Right atrium auricular region (tissue), 2 donors: ENCODE data around the gene SLC38A5. TPM values are rescaled to one million over a fixed set of nuclear protein-coding genes. Genes with fewer than 3 reads are reported as not detected.

Experiments
- DNase-seq: peaks from one replicate; pipeline ENCODE4 v3.0.0-alpha.2; 2019; ENCODE audit warnings: low spot score
- H3K27ac ChIP-seq, 2 donors: fragments of 200-600 bp; sonication (generic); 1 replicate in 1 of 2; 2 replicates in 1 of 2; pipeline ENCODE4 v1.5.1; 2016 to 2019
- H3K27me3 ChIP-seq, 2 donors: fragments of 200-600 bp; sonication (generic); one replicate each; pipeline versions ENCODE4 v1.5.1 to v1.6.0; 2017 to 2019
- H3K36me3 ChIP-seq: fragments of 200-600 bp; sonication (generic); one replicate; pipeline ENCODE4 v1.5.1; 2016
- H3K4me1 ChIP-seq, 2 donors: fragments of 200-600 bp; sonication (generic); one replicate each; pipeline versions ENCODE4 v1.5.1 to v1.6.0; 2017 to 2019
- H3K4me3 ChIP-seq, 2 donors: fragments of 200-600 bp; sonication (generic); 1 replicate in 1 of 2; 2 replicates in 1 of 2; pipeline ENCODE4 v1.5.1; 2017 to 2019; ENCODE audit warnings: mild to moderate bottlenecking in 1 of 2, moderate library complexity in 1 of 2
- H3K9me3 ChIP-seq, 2 donors: fragments of 200-600 bp; sonication (generic); one replicate each; pipeline ENCODE4 v1.5.1; 2019
- CTCF ChIP-seq, 2 donors: fragments of 200-600 bp; sonication (generic); IDR thresholded peaks; one replicate each; pipeline ENCODE4 v1.5.1; 2019; ENCODE audit warnings: antibody characterized with exemption in 2 of 2
- total RNA-seq, 2 donors: library from RNA; depleted of rRNA; stranded (reverse); fragments of >200 nt; gene quantifications; one replicate each; pipeline ENCODE4 v1.1.0, GENCODE V29; 2016

SLC38A5 gene
- total RNA-seq, 2 donors from 2014 or later = 2.2 to 4.9 TPM

GRCh38 chrX:48475774-48476577, 5.9 kb upstream of the SLC38A5 start, which contains the start of gene FTSJ1:
FTSJ1 (plus strand) TSS chrX:48476199; CDS start chrX:48478048, 1,849 bp downstream.
- Histone ChIP-seq H3K9me3 (peaks cover 0 to 5% of the 10 kb centered on the region in 2 donors), H3K36me3 (no peaks in the 10 kb centered on the region), H3K4me3 (peak within 1 kb of the TSS; percentile 65 to 78), H3K27me3 (no peaks in the 10 kb centered on the region), H3K27ac (peak within 1 kb of the TSS; percentile 78 to 87), H3K4me1 (peaks cover 0 to 7% of the 10 kb centered on the region in 2 donors)
- TF ChIP-seq CTCF (IDR thresholded peaks at IDR 0.05) = no peak
- DNase-seq = peak; percentile 93

- no peak for TF ChIP-seq CTCF (IDR thresholded peaks at IDR 0.05)
- Histone ChIP-seq H3K4me3 (peak overlapping the region; percentile 65 to 78), H3K27me3 (no peaks in the 10 kb centered on the region), H3K9me3 (peaks cover 0 to 5% of the 10 kb centered on the region in 2 donors), H3K4me1 (peaks cover 0 to 7% of the 10 kb centered on the region in 2 donors), H3K27ac (peak overlapping the region in 1 of 2 donors; percentile 87), H3K36me3 (no peaks in the 10 kb centered on the region)
- DNase-seq = no peak
Observed at GRCh38 chrX:48475296-48475695, 5.2 kb upstream of the SLC38A5 start.

GRCh38 chrX:48474581-48474980, 4.5 kb upstream of the SLC38A5 start:
- no peaks in the 10 kb centered on the region for H3K27me3 ChIP-seq
- H3K4me1 ChIP-seq = peaks cover 0 to 7% of the 10 kb centered on the region in 2 donors
- peaks cover 0 to 5% of the 10 kb centered on the region in 2 donors for H3K9me3 ChIP-seq
- no peak for TF ChIP-seq CTCF (IDR thresholded peaks at IDR 0.05)
- H3K27ac ChIP-seq = no peak overlapping the region
- no peak overlapping the region for H3K4me3 ChIP-seq
- DNase-seq = no peak
- no peaks in the 10 kb centered on the region for H3K36me3 ChIP-seq

GRCh38 chrX:48474127-48474526, 4.1 kb upstream of the SLC38A5 start:
- Histone ChIP-seq H3K4me3 (no peak overlapping the region), H3K27ac (no peak overlapping the region), H3K27me3 (no peaks in the 10 kb centered on the region), H3K9me3 (peaks cover 0 to 5% of the 10 kb centered on the region in 2 donors), H3K4me1 (peaks cover 0 to 7% of the 10 kb centered on the region in 2 donors), H3K36me3 (no peaks in the 10 kb centered on the region)
- no peak for DNase-seq
- no peak for TF ChIP-seq CTCF (IDR thresholded peaks at IDR 0.05)

- Histone ChIP-seq H3K4me3 (no peak overlapping the region), H3K36me3 (no peaks in the 10 kb centered on the region), H3K27ac (no peak overlapping the region), H3K27me3 (no peaks in the 10 kb centered on the region), H3K9me3 (peaks cover 0 to 5% of the 10 kb centered on the region in 2 donors), H3K4me1 (peaks cover 0 to 7% of the 10 kb centered on the region in 2 donors)
- DNase-seq = no peak
- no peak for TF ChIP-seq CTCF (IDR thresholded peaks at IDR 0.05)
Observed at GRCh38 chrX:48473704-48473990, 3.6 kb upstream of the SLC38A5 start.
